Ovary (tissue), 9 donors: ENCODE measurements around the gene ABCG1. TPM values are rescaled to one million over a fixed set of nuclear protein-coding genes. Genes with fewer than 3 reads are reported as not detected.

Experiments
- DNase-seq, 5 donors: peaks; one replicate each; pipeline ENCODE4 v3.0.0-alpha.2; 2019 to 2020
- H3K27ac ChIP-seq, 2 donors: fragments of 200-600 bp; one replicate each; pipeline versions ENCODE4 v1.5.1 to v1.8.0; 2019 to 2022
- H3K27me3 ChIP-seq: fragments of 200-600 bp; one replicate; pipeline ENCODE4 v1.8.0; 2022
- H3K36me3 ChIP-seq: fragments of 200-600 bp; sonication (generic); one replicate; pipeline ENCODE4 v1.5.1; 2019
- H3K4me1 ChIP-seq: one replicate; pipeline ENCODE4 v1.8.1; 2013; ENCODE audit warnings: mild to moderate bottlenecking, moderate library complexity; ENCODE audit not compliant: insufficient read depth
- H3K4me3 ChIP-seq: fragments of 200-600 bp; sonication (generic); one replicate; pipeline ENCODE4 v1.5.1; 2017
- H3K9me3 ChIP-seq, 2 donors: fragments of 200-600 bp in 1 of 2; sonication (generic) in 1 of 2; one replicate each; pipeline versions ENCODE4 v1.5.1 to v1.8.1; 2013 to 2019; ENCODE audit warnings: mild to moderate bottlenecking in 1 of 2, moderate library complexity in 1 of 2
- EP300 ChIP-seq: sonication (generic); formaldehyde crosslinking; IDR thresholded peaks from one replicate; pipeline ENCODE4 v1.6.1; 2017; ENCODE audit warnings: antibody characterized with exemption
- POLR2A ChIP-seq: fragments of 450-650 bp; IDR thresholded peaks from one replicate; pipeline ENCODE4 v1.6.1; 2017; ENCODE audit warnings: antibody characterized with exemption, mild to moderate bottlenecking, moderate library complexity
- WGBS, 3 donors: extraction: QIAGEN DNeasy Blood & Tissue Kit in 1 of 3; methylation state at CpG; one replicate each; pipeline versions ENCODE4 v1.1.5 to v1.1.7; 2013 to 2017; 5-methylcytosine and 5-hydroxymethylcytosine counted together
- intact Hi-C, 4 donors: fragments of 100-400 bp; cut with DNase I; formaldehyde crosslinking; loops; one replicate each; pipeline versions ENCODE4 v1.11.0 to v1.15.1; 2022 to 2023
- polyA plus RNA-seq, 2 donors: library from polyadenylated mRNA; stranded (reverse); fragments of 200-250 nt in 1 of 2; fragments of 350-450 nt in 1 of 2; fragmentation: Illumina TruSeq in 1 of 2; extraction: RNeasy Lipid Tissue Mini Kit (QIAGEN cat#74804) in 1 of 2; gene quantifications; one replicate each; pipeline ENCODE4 v1.2.3, GENCODE V29; 2013 to 2014
- total RNA-seq, 7 donors: library from RNA; depleted of rRNA in 2 of 7; stranded (reverse); fragments of >200 nt in 2 of 7; fragmentation: NEBNext Ultra II Directional in 3 of 7; extraction: Animal tissue kit (Norgen Biotek cat#: 25700) in 3 of 7; gene quantifications; one replicate each; pipeline versions ENCODE4 v1.1.0 to v1.2.4, GENCODE V29; 2016 to 2023
- TF ChIP-seq, protein P1 (sequence below), 3 donors: fragments of 450-650 bp in 2 of 3; fragments of 200-600 bp in 1 of 3; IDR thresholded peaks; one replicate each; pipeline versions ENCODE4 v1.5.1 to v1.8.0; 2016 to 2022; ENCODE audit warnings: antibody characterized with exemption in 3 of 3, mild to moderate bottlenecking in 1 of 3
- donor health status: DM: no; HTN: no; CAD: no; lungs with moderate emphysema.
- donor health status: DM: no; HTN: no; CAD: no.
- donor health status: Bipolar disorder and iron deficiency.
- donor health status: DM: yes; HTN: yes; CAD: no.
- donor health status: DM: no; HTN: no; CAD: no.
- donor health status: DM: yes; HTN: yes; CAD: no.

The ABCG1 gene
- total and polyA plus RNA-seq, 9 donors: 4.3 to 14.9 (median 5.8) TPM

DNA sequence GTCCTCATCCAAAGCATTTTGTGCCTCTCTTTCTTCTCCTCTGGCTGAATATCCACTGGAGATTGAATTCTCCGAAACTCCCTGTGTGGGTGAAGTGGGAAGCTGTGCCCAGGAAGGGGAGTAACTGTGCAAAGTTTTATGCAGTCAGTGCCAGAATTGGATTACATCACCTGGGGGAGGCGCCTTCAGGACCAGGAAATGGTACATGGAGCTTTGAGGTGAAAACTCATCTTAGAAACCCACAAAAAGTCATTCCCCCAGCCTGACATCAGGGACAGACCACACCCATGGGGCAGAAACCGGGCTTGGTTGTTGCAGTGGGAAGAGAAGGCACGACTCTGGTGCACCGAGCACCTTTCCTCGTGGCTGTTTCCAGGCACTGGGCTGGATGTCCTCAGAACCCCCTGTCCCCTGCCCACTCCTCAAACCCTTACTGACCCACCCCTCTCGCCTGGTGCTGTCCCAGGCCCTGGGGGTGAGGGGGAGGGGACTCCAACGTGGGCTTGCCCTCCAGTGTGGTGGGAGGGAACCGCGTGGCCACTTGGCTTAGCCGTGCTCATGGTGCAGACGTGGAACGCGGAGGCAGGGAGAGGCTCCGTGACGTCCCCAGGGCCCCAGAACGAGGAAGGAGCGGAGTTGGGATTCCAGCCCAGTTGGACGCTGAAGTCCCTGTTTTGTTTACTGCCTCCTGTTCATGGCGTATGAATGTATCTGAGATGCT is 80.5 kb downstream of the ABCG1 start:
- Histone ChIP-seq H3K27me3 (no peaks in the 10 kb centered on the region), H3K36me3 (no peaks in the 10 kb centered on the region), H3K4me3 (no peak overlapping the region), H3K9me3 (no peaks in the 10 kb centered on the region), H3K27ac (no peak overlapping the region), H3K4me1 (no peaks in the 10 kb centered on the region)
- TF ChIP-seq POLR2A: no peak
- no peak for TF ChIP-seq EP300
- TF ChIP-seq, protein P1, sequence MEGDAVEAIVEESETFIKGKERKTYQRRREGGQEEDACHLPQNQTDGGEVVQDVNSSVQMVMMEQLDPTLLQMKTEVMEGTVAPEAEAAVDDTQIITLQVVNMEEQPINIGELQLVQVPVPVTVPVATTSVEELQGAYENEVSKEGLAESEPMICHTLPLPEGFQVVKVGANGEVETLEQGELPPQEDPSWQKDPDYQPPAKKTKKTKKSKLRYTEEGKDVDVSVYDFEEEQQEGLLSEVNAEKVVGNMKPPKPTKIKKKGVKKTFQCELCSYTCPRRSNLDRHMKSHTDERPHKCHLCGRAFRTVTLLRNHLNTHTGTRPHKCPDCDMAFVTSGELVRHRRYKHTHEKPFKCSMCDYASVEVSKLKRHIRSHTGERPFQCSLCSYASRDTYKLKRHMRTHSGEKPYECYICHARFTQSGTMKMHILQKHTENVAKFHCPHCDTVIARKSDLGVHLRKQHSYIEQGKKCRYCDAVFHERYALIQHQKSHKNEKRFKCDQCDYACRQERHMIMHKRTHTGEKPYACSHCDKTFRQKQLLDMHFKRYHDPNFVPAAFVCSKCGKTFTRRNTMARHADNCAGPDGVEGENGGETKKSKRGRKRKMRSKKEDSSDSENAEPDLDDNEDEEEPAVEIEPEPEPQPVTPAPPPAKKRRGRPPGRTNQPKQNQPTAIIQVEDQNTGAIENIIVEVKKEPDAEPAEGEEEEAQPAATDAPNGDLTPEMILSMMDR (IDR thresholded peaks at IDR 0.05): no peak
- no peak for DNase-seq
- intact Hi-C loops: no loop called here
- 73 to 75% (median 74%) methylated on average over 20 of the region's 20 CpGs for WGBS, 3 donors

DNA sequence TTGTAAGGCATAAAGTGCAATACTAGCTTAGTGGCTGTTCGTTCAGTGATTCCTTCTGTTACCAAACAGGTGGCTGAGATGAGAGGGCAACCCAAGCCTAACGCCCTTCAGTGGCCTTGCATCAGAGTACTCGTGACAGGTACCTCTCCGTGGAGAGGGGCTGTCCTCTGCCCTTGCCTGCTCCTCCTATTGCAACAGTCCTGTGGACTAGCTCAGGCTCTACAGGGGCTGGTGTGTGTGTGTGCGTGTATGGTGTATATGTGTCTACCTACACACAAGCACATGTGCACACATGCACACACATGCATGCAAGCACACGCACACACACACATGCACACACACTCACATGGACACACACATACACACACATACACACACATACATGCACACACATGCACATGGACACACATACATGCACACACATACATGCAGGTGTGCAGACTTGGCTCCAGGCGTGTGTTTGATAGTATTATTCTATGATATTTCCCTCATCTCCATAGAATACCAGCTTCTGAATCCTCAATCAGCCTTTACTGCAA is 81.2 kb downstream of the ABCG1 start:
- WGBS, 3 donors: 83 to 90% (median 85%) methylated on average over 7 of the region's 7 CpGs
- no peaks in the 10 kb centered on the region for H3K4me1 ChIP-seq
- H3K27me3 ChIP-seq: no peaks in the 10 kb centered on the region
- H3K36me3 ChIP-seq: no peaks in the 10 kb centered on the region
- H3K9me3 ChIP-seq: no peaks in the 10 kb centered on the region
- no peak for DNase-seq
- H3K4me3 ChIP-seq: no peak overlapping the region
- no peak for TF ChIP-seq POLR2A
- TF ChIP-seq, protein P1 (IDR thresholded peaks at IDR 0.05): no peak
- no peak for TF ChIP-seq EP300
- H3K27ac ChIP-seq: no peak overlapping the region
- intact Hi-C loops: no loop called here

DNA sequence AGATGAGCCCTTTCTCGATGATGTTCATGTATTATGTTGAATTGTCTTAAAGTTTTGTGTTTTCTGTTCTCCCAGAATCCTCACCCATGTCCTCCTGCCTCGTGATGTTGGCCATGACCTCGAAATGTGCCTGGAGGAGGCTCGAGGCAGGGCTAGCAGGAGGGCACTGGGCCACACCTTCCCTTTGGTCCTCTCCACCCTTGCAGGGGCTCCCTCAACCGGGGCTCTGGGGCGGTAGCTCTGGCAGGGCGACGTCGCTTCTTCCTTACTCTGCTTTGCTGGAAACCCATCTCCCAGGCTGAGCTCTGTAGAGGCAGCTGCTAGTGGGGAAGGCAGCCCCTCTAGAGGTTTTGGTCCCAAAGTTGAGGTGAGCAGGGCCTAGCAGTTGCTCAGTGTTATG is 82.0 kb downstream of the ABCG1 start:
- DNase-seq: no peak
- TF ChIP-seq POLR2A (no peak), EP300 (no peak)
- TF ChIP-seq, protein P1 (IDR thresholded peaks at IDR 0.05): no peak
- 78 to 83% (median 82%) methylated on average over 9 of the region's 9 CpGs for WGBS, 3 donors
- Histone ChIP-seq H3K36me3 (no peaks in the 10 kb centered on the region), H3K4me1 (no peaks in the 10 kb centered on the region), H3K9me3 (no peaks in the 10 kb centered on the region), H3K27ac (no peak overlapping the region), H3K27me3 (no peaks in the 10 kb centered on the region), H3K4me3 (no peak overlapping the region)
- intact Hi-C loops: no loop called here

DNA sequence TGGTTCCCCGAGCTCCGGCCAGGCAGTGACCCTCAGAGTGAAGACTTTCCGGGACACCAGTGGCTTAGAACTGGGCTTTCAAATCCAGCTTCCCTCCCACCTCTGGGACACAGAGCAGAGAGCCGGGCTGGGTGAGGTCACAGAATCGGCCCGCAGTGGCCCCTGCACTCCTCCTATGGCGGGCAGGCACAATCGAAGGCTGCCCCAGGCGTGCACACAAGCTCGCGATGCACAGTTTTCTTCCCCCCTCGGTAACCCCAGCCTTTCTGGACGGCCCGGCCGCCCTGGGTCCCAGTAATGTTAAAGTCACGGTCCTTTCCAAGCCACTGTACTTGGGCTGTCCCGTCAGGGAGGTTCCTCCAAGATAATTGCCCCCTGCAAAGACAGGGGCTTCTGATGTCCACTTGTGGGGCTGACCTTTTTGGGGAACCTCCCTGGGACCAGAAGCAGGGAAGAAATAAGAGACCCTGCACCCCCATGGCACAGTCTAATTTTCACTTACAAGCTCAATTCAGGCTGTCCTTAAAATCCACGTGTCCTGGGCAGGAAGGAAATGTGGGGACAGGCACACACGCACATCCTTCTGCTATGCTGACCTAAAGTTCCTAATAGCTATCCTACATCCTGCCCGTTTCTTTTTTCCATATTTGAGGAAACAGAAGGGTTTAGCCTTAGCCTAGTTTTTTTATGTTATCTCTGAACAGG is 82.6 kb downstream of the ABCG1 start:
- no peaks in the 10 kb centered on the region for H3K36me3 ChIP-seq
- H3K4me1 ChIP-seq: no peaks in the 10 kb centered on the region
- H3K9me3 ChIP-seq: no peaks in the 10 kb centered on the region
- no peaks in the 10 kb centered on the region for H3K27me3 ChIP-seq
- no peak overlapping the region for H3K27ac ChIP-seq
- intact Hi-C loops: no loop called here
- WGBS, 3 donors: 78 to 86% (median 82%) methylated on average over 18 to 20 of the region's 20 CpGs
- TF ChIP-seq EP300 (no peak), POLR2A (no peak)
- TF ChIP-seq, protein P1 (IDR thresholded peaks at IDR 0.05): no peak
- DNase-seq: no peak
- H3K4me3 ChIP-seq: no peak overlapping the region
